ENCODE results near the gene DLGAP1. TPM values are rescaled to one million over a fixed set of nuclear protein-coding genes. Genes with fewer than 3 reads are reported as not detected.

The DLGAP1 gene
- total and polyA plus RNA-seq, 10 of the 15 experiments (the other 5 are each of a cell fraction or from before 2014, with no cell fraction given) = 0.23 to 27.6 (median 1.9) TPM

- Histone ChIP-seq H3K27me3 (replicated peaks in 1 of 2; ENCODE audit: control insufficient read depth in 2 of 2, insufficient read depth in 2 of 2, low read length in 1 of 2) (no peaks in the 10 kb centered on the region), H3K79me2 (ENCODE audit: control insufficient read depth, insufficient read depth, low read length) (no peaks in the 10 kb centered on the region), H3K4me2 (ENCODE audit: control insufficient read depth, insufficient read depth) (peak overlapping the region; percentile 76), H3K4me3 (peak overlapping the region; percentile 43; the same call in 1 of the 2 replicates), H3K27ac (ENCODE audit: control insufficient read depth, insufficient read depth) (peak overlapping the region; percentile 90), H4K20me1 (ENCODE audit: control insufficient read depth, insufficient read depth) (no peaks in the 10 kb centered on the region), H3K4me1 (ENCODE audit: control insufficient read depth, insufficient read depth, low read length) (peaks cover 37% of the 10 kb centered on the region), H2AFZ (ENCODE audit: control insufficient read depth, low read depth, low read length) (peak overlapping the region; percentile 90), H3K36me3 (ENCODE audit: control insufficient read depth in 2 of 2, insufficient read depth in 2 of 2, low read length in 1 of 2) (no peaks in the 10 kb centered on the region), H3K9me3 (replicated peaks; ENCODE audit: control insufficient read depth, insufficient read depth, low read length) (no peaks in the 10 kb centered on the region), H3K9ac (ENCODE audit: control insufficient read depth, insufficient read depth, low read length) (peak overlapping the region; percentile 65)
- CTCF ChIA-PET = interaction anchor here (0.7 to 5.2 kb wide), 35 partner anchors 9 to 1465 kb away, joined by 3 to 96 read pairs (median 5); no protein-coding TSS in a partner anchor
- DNase-seq (ENCODE audit: low read depth, low spot score) (peak; percentile 81), ATAC-seq (peak; percentile 72), FAIRE-seq (peak; percentile 74)
- in situ Hi-C loops (cut with MboI) (loop anchor here (10.0 kb wide), 1 partner anchor 619 kb away; no protein-coding TSS in a partner anchor), intact Hi-C loops (cut with micrococcal nuclease; ENCODE audit: unreplicated experiment) (loop anchor here (1.0 to 2.0 kb wide), 2 partner anchors 144 to 313 kb away; partner anchors contain the start of gene TGIF1)
- POLR2A ChIA-PET = interaction anchor here (0.7 to 1.9 kb wide), 6 partner anchors 68 to 663 kb away, joined by 3 to 8 read pairs (median 4); no protein-coding TSS in a partner anchor
- SMC1A ChIA-PET (ENCODE audit: uncharacterized antibody, unreplicated experiment) = interaction anchor here (0.6 to 5.4 kb wide), 36 partner anchors 9 to 406 kb away, joined by 3 to 59 read pairs (median 4); no protein-coding TSS in a partner anchor
- RAD21 ChIA-PET (ENCODE audit: unreplicated experiment) = interaction anchor here (0.6 to 5.5 kb wide), 31 partner anchors 9 to 413 kb away, joined by 3 to 56 read pairs (median 4); no protein-coding TSS in a partner anchor
- WGBS (ENCODE audit: insufficient coverage, insufficient replicate concordance, low lambda C conversion rate, missing lambda C conversion rate) = 1% methylated on average over 17 of the region's 17 CpGs
- TSS peak; percentile 85 for BruUV-seq (replicated peaks)
- TF ChIP-seq BCLAF1 (IDR thresholded peaks at IDR 0.05) (no peak), IRF3 (IDR thresholded peaks at IDR 0.05) (no peak), POLR2A (IDR thresholded peaks at IDR 0.05; ENCODE audit: low read depth, low read length) (peak; percentile 81), IKZF1 (conservative IDR thresholded peaks at IDR 0.05) (no peak), NRF1 (conservative IDR thresholded peaks at IDR 0.05; ENCODE audit: low read depth, low read length) (peak; percentile 42; the same call in 1 of the 2 replicates), POLR2AphosphoS5 (IDR thresholded peaks at IDR 0.05; ENCODE audit: low read length) (peak; percentile 75), KDM1A (IDR thresholded peaks at IDR 0.05; ENCODE audit: borderline replicate concordance) (no peak), ETV6 (conservative IDR thresholded peaks at IDR 0.05 in 1 of 2, IDR thresholded peaks at IDR 0.05 in 1 of 2; ENCODE audit: borderline replicate concordance in 1 of 2, low read depth in 1 of 2) (0 out of 4 replicates have a peak, but pooled peaks of 1 of the 2 experiments have one; percentile 9), RFX5 (IDR thresholded peaks at IDR 0.05; ENCODE audit: low read depth, low read length) (peak; percentile 38; the same call in 1 of the 2 replicates), RB1 (IDR thresholded peaks at IDR 0.05; ENCODE audit: borderline replicate concordance) (no peak), HDAC6 (IDR thresholded peaks at IDR 0.05; ENCODE audit: unreplicated experiment) (no peak), SIN3A (IDR thresholded peaks at IDR 0.05; ENCODE audit: low read depth, low read length) (peak; percentile 44; the same call in 1 of the 2 replicates), DPF2 (IDR thresholded peaks at IDR 0.05) (no peak)
- TF ChIP-seq, protein P1, sequence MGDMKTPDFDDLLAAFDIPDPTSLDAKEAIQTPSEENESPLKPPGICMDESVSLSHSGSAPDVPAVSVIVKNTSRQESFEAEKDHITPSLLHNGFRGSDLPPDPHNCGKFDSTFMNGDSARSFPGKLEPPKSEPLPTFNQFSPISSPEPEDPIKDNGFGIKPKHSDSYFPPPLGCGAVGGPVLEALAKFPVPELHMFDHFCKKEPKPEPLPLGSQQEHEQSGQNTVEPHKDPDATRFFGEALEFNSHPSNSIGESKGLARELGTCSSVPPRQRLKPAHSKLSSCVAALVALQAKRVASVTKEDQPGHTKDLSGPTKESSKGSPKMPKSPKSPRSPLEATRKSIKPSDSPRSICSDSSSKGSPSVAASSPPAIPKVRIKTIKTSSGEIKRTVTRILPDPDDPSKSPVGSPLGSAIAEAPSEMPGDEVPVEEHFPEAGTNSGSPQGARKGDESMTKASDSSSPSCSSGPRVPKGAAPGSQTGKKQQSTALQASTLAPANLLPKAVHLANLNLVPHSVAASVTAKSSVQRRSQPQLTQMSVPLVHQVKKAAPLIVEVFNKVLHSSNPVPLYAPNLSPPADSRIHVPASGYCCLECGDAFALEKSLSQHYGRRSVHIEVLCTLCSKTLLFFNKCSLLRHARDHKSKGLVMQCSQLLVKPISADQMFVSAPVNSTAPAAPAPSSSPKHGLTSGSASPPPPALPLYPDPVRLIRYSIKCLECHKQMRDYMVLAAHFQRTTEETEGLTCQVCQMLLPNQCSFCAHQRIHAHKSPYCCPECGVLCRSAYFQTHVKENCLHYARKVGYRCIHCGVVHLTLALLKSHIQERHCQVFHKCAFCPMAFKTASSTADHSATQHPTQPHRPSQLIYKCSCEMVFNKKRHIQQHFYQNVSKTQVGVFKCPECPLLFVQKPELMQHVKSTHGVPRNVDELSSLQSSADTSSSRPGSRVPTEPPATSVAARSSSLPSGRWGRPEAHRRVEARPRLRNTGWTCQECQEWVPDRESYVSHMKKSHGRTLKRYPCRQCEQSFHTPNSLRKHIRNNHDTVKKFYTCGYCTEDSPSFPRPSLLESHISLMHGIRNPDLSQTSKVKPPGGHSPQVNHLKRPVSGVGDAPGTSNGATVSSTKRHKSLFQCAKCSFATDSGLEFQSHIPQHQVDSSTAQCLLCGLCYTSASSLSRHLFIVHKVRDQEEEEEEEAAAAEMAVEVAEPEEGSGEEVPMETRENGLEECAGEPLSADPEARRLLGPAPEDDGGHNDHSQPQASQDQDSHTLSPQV (IDR thresholded peaks at IDR 0.05) = no peak
Measured at GRCh38 chr18:3593904-3594759, 861.0 kb downstream of the DLGAP1 start.
